SU-DHL-6 (cell line): ENCODE measurements around the gene FABP1.

Source experiments
- CTCF ChIP-seq: fragments of 200-600 bp; sonication (generic); IDR thresholded peaks from one replicate; pipeline ENCODE4 v1.5.1; 2017; ENCODE audit warnings: antibody characterized with exemption, mild to moderate bottlenecking, low read length, moderate library complexity; ENCODE audit not compliant: insufficient read depth, poor library complexity, severe bottlenecking
- EZH2phosphoT487 ChIP-seq: fragments of 200-600 bp; sonication (generic), shearing (Covaris generic); conservative IDR thresholded peaks from 2 replicates; pipeline ENCODE4 v1.6.1; 2018; ENCODE audit warnings: mild to moderate bottlenecking, antibody characterized with exemption, low read length, moderate library complexity, mixed read lengths

GRCh38 chr2:88087073-88087472 lies 40.8 kb downstream of the FABP1 start:
- TF ChIP-seq CTCF (no peak), EZH2phosphoT487 (no peak)
